GM23338 (cell line): ENCODE measurements around the gene ATF1. TPM values are rescaled to one million over a fixed set of nuclear protein-coding genes. Genes with fewer than 3 reads are reported as not detected.

Experiments used
- ATAC-seq: fragments of 200-7000 bp; cut with Tn5 transposase; 3 replicates; pipeline ENCODE4 v1.9.1; 2020
- DNase-seq: peaks from one replicate; pipeline ENCODE4 v3.0.0-alpha.2; 2015; ENCODE audit warnings: low spot score
- H2AFZ ChIP-seq: fragments of 200-600 bp; sonication (generic); 2 replicates; pipeline ENCODE4 v1.8.0; 2016; ENCODE audit warnings: antibody characterized with exemption, mild to moderate bottlenecking, moderate library complexity
- H3F3A ChIP-seq: fragments of 200-600 bp; sonication (generic); replicated peaks from 2 replicates; pipeline ENCODE4 v1.8.0; 2017; ENCODE audit warnings: antibody characterized with exemption, mixed run types, low read depth
- H3K27ac ChIP-seq: fragments of 200-600 bp; sonication (generic); 2 replicates; pipeline ENCODE4 v1.6.1; 2016; ENCODE audit warnings: low read depth
- H3K27me3 ChIP-seq: fragments of 200-600 bp; sonication (generic); 2 replicates; pipeline ENCODE4 v1.8.0; 2016; ENCODE audit warnings: mild to moderate bottlenecking, mixed run types, moderate library complexity; ENCODE audit not compliant: insufficient read depth
- H3K36me3 ChIP-seq: fragments of 200-600 bp; sonication (generic); 2 replicates; pipeline ENCODE4 v1.8.0; 2016; ENCODE audit warnings: mild to moderate bottlenecking; ENCODE audit not compliant: insufficient read depth
- H3K4me1 ChIP-seq: fragments of 200-600 bp; sonication (generic); 2 replicates; pipeline ENCODE4 v1.8.0; 2016; ENCODE audit warnings: mild to moderate bottlenecking, moderate library complexity; ENCODE audit not compliant: insufficient read depth
- H3K4me2 ChIP-seq: fragments of 200-600 bp; sonication (generic); 2 replicates; pipeline ENCODE4 v1.7.1; 2017; ENCODE audit warnings: mixed run types
- H3K4me3 ChIP-seq: fragments of 200-600 bp; sonication (generic); 2 replicates; pipeline ENCODE4 v1.6.1; 2016; ENCODE audit warnings: mixed run types
- H3K79me2 ChIP-seq: fragments of 200-600 bp; sonication (generic); replicated peaks from 2 replicates; pipeline ENCODE4 v1.8.0; 2017; ENCODE audit warnings: mild to moderate bottlenecking; ENCODE audit not compliant: insufficient read depth
- H3K9me2 ChIP-seq: fragments of 200-600 bp; sonication (generic); 2 replicates; pipeline ENCODE4 v1.8.0; 2017; ENCODE audit not compliant: insufficient read depth
- H4K20me1 ChIP-seq: fragments of 200-600 bp; sonication (generic); replicated peaks from 2 replicates; pipeline ENCODE4 v1.8.0; 2017; ENCODE audit warnings: mild to moderate bottlenecking; ENCODE audit not compliant: insufficient read depth
- H3K27ac Mint-ChIP-seq: 2 replicates; pipeline ENCODE4 v1.8.0; 2020; ENCODE audit warnings: inconsistent platforms, mild to moderate bottlenecking, moderate library complexity, mixed read lengths
- H3K27me3 Mint-ChIP-seq: 3 replicates; pipeline ENCODE4 v1.8.0; 2022; ENCODE audit warnings: low read depth, mild to moderate bottlenecking, moderate library complexity, mixed read lengths, inconsistent platforms; ENCODE audit not compliant: insufficient read depth, poor library complexity
- H3K36me3 Mint-ChIP-seq: 3 replicates; pipeline ENCODE4 v1.8.0; 2021; ENCODE audit warnings: low read depth, mild to moderate bottlenecking, inconsistent platforms, moderate library complexity, mixed read lengths
- H3K4me1 Mint-ChIP-seq: 3 replicates; pipeline ENCODE4 v1.8.0; 2020; ENCODE audit warnings: mild to moderate bottlenecking, inconsistent platforms, mixed read lengths
- H3K4me3 Mint-ChIP-seq: 3 replicates; pipeline ENCODE4 v1.8.0; 2021; ENCODE audit warnings: moderate library complexity, mild to moderate bottlenecking, inconsistent platforms, mixed read lengths
- H3K9me3 Mint-ChIP-seq: 3 replicates; pipeline ENCODE4 v1.8.0; 2020; ENCODE audit warnings: moderate library complexity, mild to moderate bottlenecking, inconsistent platforms, mixed read lengths
- CREB1 ChIP-seq: fragments of 250-450 bp; sonication (Bioruptor Pico); IDR thresholded peaks from 2 replicates; pipeline ENCODE4 v1.5.0; 2020; ENCODE audit warnings: low read depth, mild to moderate bottlenecking, moderate library complexity
- CTCF ChIP-seq, 2 experiments: fragments of 200-600 bp in 1 of 2; sonication (generic) in 1 of 2; conservative IDR thresholded peaks; 2 replicates each; pipeline versions ENCODE4 v1.5.1 to v1.6.1; 2016 to 2017; ENCODE audit warnings: antibody characterized with exemption in 2 of 2, low read depth in 2 of 2, mild to moderate bottlenecking in 2 of 2, moderate library complexity in 1 of 2
- EZH2 ChIP-seq: fragments of 200-600 bp; sonication (generic); IDR thresholded peaks from one replicate; pipeline ENCODE4 v1.8.0; 2017; ENCODE audit warnings: antibody characterized with exemption, mild to moderate bottlenecking, low read depth; ENCODE audit not compliant: unreplicated experiment
- EZH2phosphoT487 ChIP-seq: fragments of 200-600 bp; sonication (generic); IDR thresholded peaks from one replicate; pipeline ENCODE4 v1.8.1; 2018; ENCODE audit warnings: antibody characterized with exemption; ENCODE audit not compliant: unreplicated experiment
- JUNB ChIP-seq: IDR thresholded peaks from one replicate; pipeline ENCODE4 v1.6.1; 2016; ENCODE audit warnings: antibody characterized with exemption; ENCODE audit not compliant: unreplicated experiment
- NANOG ChIP-seq: IDR thresholded peaks from 2 replicates; pipeline ENCODE4 v1.6.1; 2016; ENCODE audit warnings: antibody characterized with exemption, borderline replicate concordance
- POLR2AphosphoS5 ChIP-seq: IDR thresholded peaks from 2 replicates; pipeline ENCODE4 v1.6.1; 2016; ENCODE audit warnings: antibody characterized with exemption, low read depth
- REST ChIP-seq: IDR thresholded peaks from one replicate; pipeline ENCODE4 v1.6.1; 2018; ENCODE audit warnings: antibody characterized with exemption; ENCODE audit not compliant: unreplicated experiment
- STAT1 ChIP-seq: IDR thresholded peaks from one replicate; pipeline ENCODE4 v1.6.1; 2016; ENCODE audit warnings: antibody characterized with exemption; ENCODE audit not compliant: unreplicated experiment
- ZNF114 ChIP-seq: fragments of 250-450 bp; sonication (Bioruptor Pico); IDR thresholded peaks from 2 replicates; pipeline ENCODE4 v1.5.0; 2020; ENCODE audit warnings: mild to moderate bottlenecking, moderate library complexity
- ZNF331 ChIP-seq: fragments of 250-450 bp; sonication (Bioruptor Pico); IDR thresholded peaks from 2 replicates; pipeline ENCODE4 v1.5.0; 2020; ENCODE audit warnings: low read depth, mild to moderate bottlenecking, moderate library complexity
- polyA plus RNA-seq: library from polyadenylated mRNA; unstranded; fragments of >200 nt; fragmentation: Nextera tagmentation; extraction: Ambion mirVana; gene quantifications from 2 replicates; pipeline ENCODE4 v1.2.1, GENCODE V29; 2016
- total RNA-seq: library from RNA; depleted of rRNA; stranded (reverse); fragments of >200 nt; shearing (Covaris generic); gene quantifications from 2 replicates; pipeline ENCODE4 v1.2.3, GENCODE V29; 2014

The ATF1 gene
- total and polyA plus RNA-seq, 2 experiments from 2014 or later: 17.5 to 22.7 TPM

- peaks cover 4% of the 10 kb centered on the region for H3K27me3 Mint-ChIP-seq
- no peak for ATAC-seq
- H3K27ac Mint-ChIP-seq: no peak overlapping the region
- Histone ChIP-seq H3K4me1 (no peaks in the 10 kb centered on the region), H3K27ac (no peak overlapping the region), H3K27me3 (no peaks in the 10 kb centered on the region), H3K4me2 (no peak overlapping the region), H3F3A (no peaks in the 10 kb centered on the region; the same call in 1 of the 2 replicates), H3K36me3 (no peaks in the 10 kb centered on the region), H3K4me3 (no peak overlapping the region), H3K79me2 (no peaks in the 10 kb centered on the region), H4K20me1 (no peaks in the 10 kb centered on the region), H2AFZ (no peak overlapping the region), H3K9me2 (no peaks in the 10 kb centered on the region)
- H3K36me3 Mint-ChIP-seq: peaks cover 3% of the 10 kb centered on the region; the same call in 1 of the 3 replicates
- H3K4me1 Mint-ChIP-seq: no peaks in the 10 kb centered on the region
- no peak for TF ChIP-seq CREB1 (CRISPR knock-in tag)
- no peak for TF ChIP-seq EZH2
- TF ChIP-seq POLR2AphosphoS5: no peak
- TF ChIP-seq NANOG: no peak
- no peak for TF ChIP-seq STAT1
- no peak for TF ChIP-seq JUNB
- no peak for TF ChIP-seq CTCF (conservative IDR thresholded peaks at IDR 0.05; ENCODE audit: low read depth in 2 of 2)
- no peak for TF ChIP-seq EZH2phosphoT487
- TF ChIP-seq ZNF331 (CRISPR knock-in tag): no peak
- TF ChIP-seq ZNF114 (CRISPR knock-in tag): no peak
- no peak for TF ChIP-seq REST
- no peak overlapping the region for H3K4me3 Mint-ChIP-seq
- H3K9me3 Mint-ChIP-seq: no peaks in the 10 kb centered on the region; the same call in 2 of the 3 replicates
- no peak for DNase-seq
These were observed 10.6 kb upstream of the ATF1 start for GRCh38 chr12:50753232-50753769.
